ENCODE results near the gene CDH2.

The CDH2 gene

DNA sequence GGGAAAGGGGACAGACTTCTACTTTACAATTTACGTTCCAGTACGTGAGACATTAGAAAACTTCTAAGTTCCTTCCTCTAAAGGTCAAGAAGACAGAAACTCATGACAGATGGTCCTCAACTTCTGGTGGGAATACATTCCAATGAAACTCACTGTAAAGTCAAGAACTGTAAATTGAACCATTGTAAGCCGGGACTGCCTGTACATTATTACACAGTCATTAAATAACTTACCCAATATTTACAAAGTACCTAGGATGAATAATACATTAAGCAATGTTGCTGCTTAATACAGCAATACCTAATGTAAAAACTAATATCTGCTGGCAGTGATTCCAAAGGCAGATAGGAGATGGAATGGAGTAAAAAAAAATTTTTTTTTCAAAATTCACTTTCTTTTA lies 51.9 kb downstream of the CDH2 start:
- DNase-seq, result no peak

DNA sequence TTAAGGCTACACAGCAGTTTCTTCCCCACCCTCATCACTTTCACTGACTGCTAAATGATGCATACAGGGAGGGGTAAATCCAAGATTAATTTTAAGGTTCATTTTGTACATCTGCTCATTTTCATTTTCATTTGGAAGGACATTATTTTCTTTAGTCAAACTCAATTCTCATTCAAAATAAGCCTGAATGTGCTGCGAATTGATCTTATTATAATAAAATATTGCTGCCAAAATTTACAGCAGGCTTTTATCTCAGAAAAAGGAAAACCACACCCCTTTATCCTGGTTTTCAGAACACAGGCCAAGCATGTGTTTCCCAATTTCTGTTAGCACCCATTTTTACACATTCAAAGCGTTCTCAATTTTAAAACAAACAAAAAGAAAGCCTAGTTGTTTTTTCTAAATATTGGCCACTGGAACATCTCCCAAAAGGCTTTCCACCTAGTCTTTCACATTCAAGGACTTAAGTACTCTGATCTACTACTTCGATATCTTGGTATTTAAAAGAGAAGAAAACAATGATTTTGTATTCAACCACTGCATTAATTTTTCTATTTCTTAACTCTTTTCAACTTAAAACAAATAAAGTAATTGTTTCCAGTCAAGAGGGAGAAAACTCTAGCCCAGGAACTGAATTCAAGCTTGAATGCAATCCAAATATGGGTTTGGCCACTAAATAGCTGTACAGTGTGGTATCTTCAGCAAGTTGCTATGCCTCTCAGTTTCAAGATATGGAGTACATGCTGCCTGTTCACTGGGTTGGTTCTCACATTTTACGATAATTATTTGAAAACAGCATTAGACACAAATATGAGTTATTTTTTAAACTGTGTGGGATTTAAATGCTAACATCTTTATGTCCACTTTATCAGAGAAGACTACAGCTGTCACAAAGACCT lies 52.5 kb downstream of the CDH2 start:
- DNase-seq, result no peak

DNA sequence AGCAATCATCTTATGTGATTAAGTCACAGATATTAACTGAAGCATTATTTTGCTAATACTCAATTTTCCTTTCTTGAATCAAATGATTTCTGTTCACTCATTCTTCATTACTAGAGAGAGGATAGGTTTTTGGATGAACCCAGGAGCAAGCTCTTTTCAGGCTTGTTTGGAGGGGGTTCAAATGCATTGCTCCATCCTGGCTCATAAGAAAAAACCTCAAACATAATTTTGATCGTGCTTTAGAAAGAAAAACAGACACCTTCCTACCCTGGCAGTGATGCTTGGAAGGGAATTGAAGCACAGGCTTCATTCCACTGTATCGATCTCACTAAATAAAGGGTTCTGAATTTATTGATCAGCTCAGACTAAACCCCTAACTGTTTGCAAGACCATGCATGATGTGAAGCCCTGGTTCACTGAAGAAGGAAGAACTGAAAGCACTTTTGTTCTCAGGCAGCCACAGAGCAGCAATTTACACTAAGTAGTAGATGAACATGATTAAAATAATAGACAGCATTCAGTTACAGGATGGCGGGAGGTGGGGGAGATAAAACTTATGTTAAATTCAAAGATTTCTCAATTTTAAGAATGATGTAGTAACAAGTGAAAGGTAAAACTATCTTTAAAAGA lies 53.4 kb downstream of the CDH2 start:
- DNase-seq, result no peak

GRCh38 chr18:28120828-28121515 lies 56.0 kb downstream of the CDH2 start:
- no peak for DNase-seq

DNA sequence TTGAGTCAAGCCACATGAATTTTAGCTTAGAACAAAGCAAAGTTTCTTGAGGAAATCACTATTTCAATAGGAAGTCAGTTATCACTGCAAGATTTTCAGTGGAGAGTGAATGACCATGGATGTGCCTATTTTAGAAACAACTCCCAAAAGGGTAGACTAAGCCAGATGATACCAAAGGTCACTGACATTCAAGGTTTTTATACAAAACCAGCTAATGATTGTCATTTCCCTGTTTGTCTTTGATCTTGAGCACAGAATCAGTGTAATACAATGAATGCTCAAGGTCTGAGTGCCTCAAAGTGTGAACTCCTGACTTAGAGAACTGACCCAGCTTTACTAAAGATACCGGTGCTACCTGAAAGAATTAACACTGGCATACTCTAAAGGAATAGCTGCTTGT lies 60.5 kb downstream of the CDH2 start:
- no peak for DNase-seq

- DNase-seq, result no peak
Observed at GRCh38 chr18:28115149-28115550, 61.8 kb downstream of the CDH2 start.

DNA sequence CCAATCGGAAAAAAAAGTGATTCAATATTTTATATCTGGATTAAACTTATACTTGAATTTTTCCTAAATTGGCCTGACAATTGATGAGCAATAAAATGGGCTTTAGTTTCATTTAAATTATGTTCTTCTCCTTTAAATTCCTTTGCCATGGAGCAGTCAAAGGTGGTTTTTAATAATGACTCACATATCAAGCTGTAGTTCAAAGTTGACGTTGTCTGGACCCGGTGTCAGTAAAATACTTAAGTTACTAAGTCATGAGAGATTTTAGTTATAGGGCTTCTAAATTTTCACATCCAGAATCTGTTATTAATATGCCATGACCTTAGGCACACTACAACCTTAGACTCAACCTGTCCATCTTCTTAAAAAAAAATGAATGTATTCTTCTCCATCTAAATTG lies 62.5 kb downstream of the CDH2 start:
- DNase-seq, result no peak

- DNase-seq, result no peak
Observed at GRCh38 chr18:28113271-28114029, 63.5 kb downstream of the CDH2 start.

DNA sequence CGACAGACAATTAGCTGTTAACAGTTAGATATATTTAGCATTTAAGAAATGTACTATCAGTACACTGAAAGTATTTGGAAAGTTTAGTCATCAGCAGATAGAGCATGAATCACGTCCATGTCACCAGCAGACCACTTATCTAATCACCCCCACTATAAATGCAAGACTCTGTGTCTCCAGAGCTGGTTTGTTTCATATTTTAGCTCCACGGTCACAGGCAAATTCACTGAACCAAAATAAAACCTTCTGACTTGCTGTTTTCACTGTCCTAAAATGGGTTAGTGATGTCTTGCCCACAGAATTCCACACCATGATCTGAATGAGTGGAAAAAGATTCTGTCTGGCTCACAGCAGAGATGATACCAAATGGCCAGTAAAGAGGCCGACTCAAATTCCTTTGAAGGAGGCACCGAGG lies 64.9 kb downstream of the CDH2 start:
- DNase-seq, result no peak

DNA sequence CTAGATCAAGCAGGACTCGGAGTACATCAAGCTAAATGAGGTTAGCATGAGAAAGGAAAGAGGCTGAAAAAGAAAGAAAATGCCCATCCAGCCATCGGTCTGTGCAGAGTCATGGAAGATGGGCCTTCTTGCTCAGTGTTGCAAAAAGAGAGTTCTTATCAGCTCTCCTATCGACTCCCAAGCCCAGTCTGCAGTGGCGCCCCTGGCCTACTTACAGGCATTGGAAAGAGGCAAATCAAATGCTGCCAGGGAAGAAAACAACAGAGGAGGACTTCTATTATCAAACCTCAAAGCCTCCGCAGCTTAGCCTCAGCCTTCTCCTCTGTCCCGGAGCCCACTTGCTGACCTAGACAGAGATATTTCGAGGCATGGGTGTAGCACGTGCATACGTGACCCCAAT lies 66.0 kb downstream of the CDH2 start:
- DNase-seq, result no peak

DNA sequence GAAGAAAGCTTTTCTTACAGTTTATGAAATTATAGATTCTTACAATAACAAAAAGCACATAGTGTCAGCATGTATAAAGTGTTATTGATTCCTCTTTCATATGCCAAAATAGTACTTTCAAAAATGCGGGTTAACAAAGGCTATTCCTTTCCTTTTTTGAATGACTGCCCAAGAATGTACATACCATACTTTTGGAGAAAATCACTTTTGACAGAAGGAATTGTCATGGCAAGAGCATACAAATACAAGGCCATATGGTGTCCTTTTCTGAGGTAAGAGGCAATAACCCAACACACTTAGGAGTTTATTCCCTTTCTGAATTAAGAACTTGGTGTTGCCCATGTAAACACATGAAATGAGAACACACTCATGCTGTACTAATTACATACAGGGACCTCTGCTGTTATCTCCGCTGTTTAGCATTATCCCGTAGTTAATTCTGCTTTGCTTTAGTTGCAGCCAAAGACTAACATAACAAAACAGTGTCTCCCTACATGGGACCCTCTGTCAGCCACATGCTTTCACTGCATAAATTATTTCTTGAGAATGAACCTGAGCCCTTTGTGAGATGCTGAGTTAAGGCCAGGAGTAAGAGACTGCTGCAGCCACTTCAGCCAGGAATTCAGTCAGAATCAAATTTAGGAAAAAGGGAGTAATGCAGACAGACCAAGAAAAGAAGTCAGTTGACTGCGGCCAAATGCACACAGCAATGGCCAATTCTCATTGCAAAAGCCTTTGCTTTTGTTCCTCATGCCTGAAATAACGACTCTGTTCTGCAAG lies 67.0 kb downstream of the CDH2 start:
- DNase-seq, result no peak

- DNase-seq, result no peak
Observed at GRCh38 chr18:28108814-28109213, 68.1 kb downstream of the CDH2 start.

DNA sequence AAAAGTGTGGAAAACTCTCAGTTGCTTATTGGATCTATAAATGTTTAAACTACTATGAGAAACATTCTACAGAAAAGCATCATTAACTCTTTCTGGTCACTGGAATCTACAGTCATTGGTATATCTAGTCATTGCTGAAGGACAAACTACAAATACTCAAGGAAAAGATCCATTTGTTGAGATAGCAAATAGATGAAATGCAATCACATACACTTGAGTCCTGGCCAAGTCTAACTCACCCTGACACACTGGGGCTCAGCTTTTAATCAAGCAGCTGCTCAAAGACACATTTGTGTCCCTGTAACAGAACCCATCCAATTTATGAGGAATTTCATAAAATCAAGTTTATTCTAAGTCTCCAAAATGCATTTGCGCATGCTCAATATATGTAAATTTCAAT lies 68.7 kb downstream of the CDH2 start:
- no peak for DNase-seq

- DNase-seq, result no peak
Observed at GRCh38 chr18:28099237-28099636, 77.7 kb downstream of the CDH2 start.

GRCh38 chr18:28095631-28096030 lies 81.3 kb downstream of the CDH2 start:
- DNase-seq, result no peak

DNA sequence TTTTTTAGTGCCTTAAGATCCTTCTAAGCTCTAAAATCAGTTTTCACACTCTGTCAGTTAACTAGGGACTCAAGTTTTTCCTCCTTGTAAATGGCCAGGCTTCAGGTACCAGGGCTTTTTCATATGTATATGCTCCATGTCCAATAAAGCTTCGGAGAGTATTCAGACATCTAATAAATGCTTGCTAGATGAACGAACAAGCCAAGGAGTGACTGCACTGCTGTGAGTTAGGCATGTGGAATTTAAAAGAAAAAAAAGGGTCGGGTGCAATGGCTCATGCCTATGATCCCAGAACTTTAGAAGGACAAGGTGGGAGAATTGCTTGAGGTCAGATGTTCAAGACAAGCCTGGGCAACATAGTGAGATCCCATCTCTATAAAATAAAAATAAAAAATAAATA lies 81.9 kb downstream of the CDH2 start:
- no peak for DNase-seq

DNA sequence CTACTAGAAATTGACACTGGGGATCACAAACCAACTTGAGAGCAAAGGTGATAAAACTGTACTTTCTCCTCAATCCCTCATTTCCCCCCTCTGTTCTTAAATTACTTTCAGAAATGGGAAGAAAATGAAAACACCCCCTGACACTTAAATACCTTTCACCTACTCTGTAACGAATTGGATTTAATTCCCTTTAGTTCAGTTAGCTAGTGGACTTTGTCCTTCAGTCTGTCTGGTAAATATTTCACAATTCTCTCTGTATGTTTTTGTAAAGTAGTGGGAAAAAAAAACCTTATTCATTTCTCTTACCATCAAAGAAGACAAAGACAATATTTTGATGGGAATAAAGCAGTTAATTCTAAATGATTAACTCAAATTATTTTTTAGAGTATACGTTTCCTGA lies 85.7 kb downstream of the CDH2 start:
- DNase-seq, result no peak

GRCh38 chr18:28088477-28088876 lies 88.5 kb downstream of the CDH2 start:
- no peak for DNase-seq

DNA sequence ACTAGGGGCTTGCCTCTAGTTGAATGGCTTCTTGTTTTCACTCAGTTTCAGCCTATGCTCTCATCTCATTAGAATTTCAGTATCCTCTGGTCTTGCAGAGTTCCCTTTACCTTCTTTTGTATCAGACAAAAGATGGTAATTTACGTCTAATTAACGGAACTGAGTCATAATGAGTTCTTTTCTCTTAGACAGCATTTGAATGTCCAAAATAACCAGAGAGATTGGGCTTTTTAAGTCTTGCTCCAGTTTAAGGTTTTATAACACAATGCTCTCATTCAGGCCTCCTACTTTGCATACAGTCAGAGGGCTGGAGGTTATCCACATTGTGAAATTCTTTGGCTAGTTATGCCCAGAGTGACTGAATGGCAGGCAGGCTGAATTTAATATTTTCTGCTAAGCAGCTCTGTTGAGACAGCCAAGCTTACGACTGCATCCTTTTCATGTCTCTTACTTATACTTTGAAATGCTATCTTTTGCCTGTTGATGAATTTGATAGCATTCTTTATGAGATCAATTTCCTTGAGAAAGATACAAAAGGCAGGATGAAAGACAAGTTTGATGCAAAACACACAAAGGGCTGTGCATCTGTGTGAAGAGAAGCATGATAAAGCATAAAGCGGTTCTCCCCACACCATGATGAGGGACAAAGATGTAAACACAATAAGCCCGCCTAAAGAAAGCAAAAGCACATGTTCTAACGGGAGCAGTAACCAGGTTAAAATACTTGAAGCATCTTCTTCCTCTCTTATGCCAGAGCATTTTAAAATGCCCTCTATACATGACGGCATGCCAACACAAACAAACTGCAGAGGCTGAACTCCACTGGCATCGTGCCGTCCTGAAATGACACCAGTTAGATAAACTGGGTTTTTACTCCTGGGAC lies 90.0 kb downstream of the CDH2 start:
- no peak for DNase-seq

DNA sequence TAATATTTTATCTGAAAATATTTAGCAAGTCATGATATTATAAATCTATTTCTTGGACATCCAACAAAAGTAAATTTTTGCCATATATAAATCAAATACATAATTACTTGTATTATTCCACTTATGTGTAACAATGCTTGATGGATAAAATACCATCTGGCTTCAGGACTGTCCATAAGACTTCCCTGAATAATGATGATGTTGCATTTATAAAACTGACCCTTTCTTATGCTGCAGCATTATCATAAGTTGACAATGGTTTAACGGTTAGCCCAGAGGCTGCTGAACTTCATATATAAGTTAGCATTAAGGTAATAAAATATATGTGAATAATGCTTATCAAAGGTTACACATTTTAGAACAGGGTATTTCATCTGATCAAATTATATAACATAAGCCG lies 95.4 kb downstream of the CDH2 start:
- DNase-seq, result no peak

- no peak for DNase-seq
Observed at GRCh38 chr18:28080876-28081300, 96.0 kb downstream of the CDH2 start.
